Measurements from ENCODE around the gene CSTF2T. TPM values are rescaled to one million over a fixed set of nuclear protein-coding genes. Genes with fewer than 3 reads are reported as not detected.

Gene CSTF2T
- total RNA-seq, 1 experiment from 2014 or later = 42.1 TPM

GRCh38 chr10:51733057-51733456 is 33.7 kb upstream of the CSTF2T start:
- H3K79me2 ChIP-seq (ENCODE audit: insufficient read depth, low read length) = no peaks in the 10 kb centered on the region
- H3K79me1 ChIP-seq (ENCODE audit: insufficient read depth, low read depth, low read length, poor library complexity, severe bottlenecking) = no peaks in the 10 kb centered on the region
- no peak overlapping the region for H2AFZ ChIP-seq (ENCODE audit: low read length)
- Mint-ChIP-seq H3K4me3 (no peak overlapping the region), H3K27me3 (ENCODE audit: low read depth) (no peaks in the 10 kb centered on the region), H3K27ac (no peak overlapping the region), H3K4me1 (peaks cover 10 to 11% of the 10 kb centered on the region in 2 experiments), H3K36me3 (ENCODE audit: insufficient read depth in 1 of 3, low read depth in 3 of 3) (no peaks in the 10 kb centered on the region), H3K9me3 (no peaks in the 10 kb centered on the region)
- H2BK12ac ChIP-seq (ENCODE audit: insufficient read length, low read depth, low read length) = no peak overlapping the region
- H3K9me3 ChIP-seq (ENCODE audit: control insufficient read depth, low read depth, low read length) = no peaks in the 10 kb centered on the region
- no peak overlapping the region for H3K9ac ChIP-seq (ENCODE audit: extremely low read depth, insufficient read length, low read length)
- H3K27ac ChIP-seq (ENCODE audit: insufficient read length, low read depth, low read length) = no peak overlapping the region
- H3K23ac ChIP-seq (ENCODE audit: insufficient read length, low read depth, low read length) = no peak overlapping the region
- peaks cover 2% of the 10 kb centered on the region; the same call in 1 of the 2 replicates for H3K4me1 ChIP-seq (ENCODE audit: insufficient read depth, low read length)
- no peak overlapping the region for H4K8ac ChIP-seq (replicated peaks; ENCODE audit: insufficient read length, low read depth, low read length)
- H3K27me3 ChIP-seq (ENCODE audit: insufficient read depth, low read length) = no peaks in the 10 kb centered on the region
- H4K91ac ChIP-seq (ENCODE audit: insufficient read length, low read depth, low read length) = no peak overlapping the region
- no CpG with 5 or more reads among the region's 1 CpG for WGBS (ENCODE audit: extremely low coverage, insufficient read length, low lambda C conversion rate)
- no peak overlapping the region for H2AK5ac ChIP-seq (ENCODE audit: insufficient read length, low read length)
- H3K23me2 ChIP-seq (ENCODE audit: insufficient read length, low read depth, low read length, poor library complexity, severe bottlenecking) = no peaks in the 10 kb centered on the region
- H2BK15ac ChIP-seq (ENCODE audit: low read depth, low read length) = no peak overlapping the region
- H2BK5ac ChIP-seq (ENCODE audit: insufficient read length, low read length) = no peak overlapping the region
- no peak overlapping the region for H3T11ph ChIP-seq (ENCODE audit: low read length)
- H2BK20ac ChIP-seq (ENCODE audit: low read depth, low read length, poor library complexity, severe bottlenecking) = no peak overlapping the region
- H3K18ac ChIP-seq (ENCODE audit: insufficient read length, low read depth, low read length) = no peak overlapping the region
- no peak for DNase-seq
- no peak overlapping the region for H4K5ac ChIP-seq (ENCODE audit: insufficient read length, low read depth, low read length)
- no peak for TF ChIP-seq CTCF (conservative IDR thresholded peaks at IDR 0.05)
- H3K4ac ChIP-seq (ENCODE audit: low read depth, low read length) = no peak overlapping the region
- no peaks in the 10 kb centered on the region for H4K20me1 ChIP-seq (ENCODE audit: control insufficient read depth, insufficient read depth, insufficient read length)
- H2BK120ac ChIP-seq (ENCODE audit: low read depth, low read length, poor library complexity, severe bottlenecking) = no peak overlapping the region
- H3K4me2 ChIP-seq (ENCODE audit: insufficient read depth, insufficient read length, low read length) = no peak overlapping the region
- H3K14ac ChIP-seq (ENCODE audit: insufficient read depth, low read length) = no peak overlapping the region
- no peak overlapping the region for H3K56ac ChIP-seq (ENCODE audit: insufficient read length, low read depth, low read length)
